Progenitor cell of endocrine pancreas (in vitro differentiated cells): ENCODE data around the gene ENKUR. TPM values are rescaled to one million over a fixed set of nuclear protein-coding genes. Genes with fewer than 3 reads are reported as not detected.
"Not testable (repeated sequence)": the region's sequence is repeated elsewhere in the genome, so short reads cannot be mapped to it uniquely, and the experiment has no call there.

Source experiments
- DNase-seq: peaks from one replicate; pipeline ENCODE4 v3.0.0; 2021; ENCODE audit warnings: low spot score; ENCODE audit not compliant: unreplicated experiment
- H3K27ac Mint-ChIP-seq: 2 replicates; pipeline ENCODE4 v1.8.0; 2021; ENCODE audit warnings: mild to moderate bottlenecking, moderate library complexity, mixed read lengths
- H3K27me3 Mint-ChIP-seq: 2 replicates; pipeline ENCODE4 v1.8.0; 2021; ENCODE audit warnings: mixed read lengths
- H3K36me3 Mint-ChIP-seq: 2 replicates; pipeline ENCODE4 v1.8.0; 2022; ENCODE audit warnings: mixed read lengths; ENCODE audit not compliant: insufficient read depth
- H3K4me1 Mint-ChIP-seq: 2 replicates; pipeline ENCODE4 v1.8.0; 2021; ENCODE audit warnings: low read depth, mixed read lengths
- H3K4me3 Mint-ChIP-seq: 2 replicates; pipeline ENCODE4 v1.8.0; 2021; ENCODE audit warnings: low read depth, mild to moderate bottlenecking, moderate library complexity, mixed read lengths
- H3K9me3 Mint-ChIP-seq: 2 replicates; pipeline ENCODE4 v1.8.0; 2021; ENCODE audit warnings: low read depth, mixed read lengths
- total RNA-seq: library from RNA; stranded (reverse); gene quantifications from 2 replicates; pipeline ENCODE4 v1.2.1, GENCODE V29; 2021
- TF ChIP-seq, protein P1 (sequence below): fragments of 200-600 bp; sonication (generic); IDR thresholded peaks from one replicate; pipeline ENCODE4 v1.5.0; 2021; ENCODE audit warnings: antibody characterized with exemption, mild to moderate bottlenecking; ENCODE audit not compliant: unreplicated experiment

The ENKUR gene
- total RNA-seq, 1 donor from 2014 or later, result 0.46 TPM

DNA sequence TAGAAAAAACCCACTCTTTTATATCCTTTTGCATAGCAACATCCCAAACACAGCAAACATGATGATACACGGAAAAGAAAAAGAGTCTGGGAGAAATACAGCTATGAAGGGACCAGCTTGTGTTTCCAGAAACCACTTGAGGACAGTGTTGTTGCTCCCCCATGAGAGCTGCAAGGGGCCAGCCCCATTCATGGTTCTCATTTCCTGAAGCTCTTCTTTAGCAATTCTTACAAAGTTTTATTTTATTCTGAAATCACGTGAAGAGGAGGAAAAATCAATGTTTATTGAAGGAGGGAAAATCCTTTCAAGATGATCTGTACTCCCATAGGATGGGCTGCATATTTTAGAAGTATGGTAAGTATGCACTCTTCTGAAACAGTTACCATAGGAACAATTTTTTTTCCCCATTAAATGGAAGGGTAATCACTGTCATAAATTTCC is 46.1 kb downstream of the ENKUR start:
- H3K36me3 Mint-ChIP-seq, result no peaks in the 10 kb centered on the region
- no peaks in the 10 kb centered on the region for H3K27me3 Mint-ChIP-seq
- TF ChIP-seq, protein P1, sequence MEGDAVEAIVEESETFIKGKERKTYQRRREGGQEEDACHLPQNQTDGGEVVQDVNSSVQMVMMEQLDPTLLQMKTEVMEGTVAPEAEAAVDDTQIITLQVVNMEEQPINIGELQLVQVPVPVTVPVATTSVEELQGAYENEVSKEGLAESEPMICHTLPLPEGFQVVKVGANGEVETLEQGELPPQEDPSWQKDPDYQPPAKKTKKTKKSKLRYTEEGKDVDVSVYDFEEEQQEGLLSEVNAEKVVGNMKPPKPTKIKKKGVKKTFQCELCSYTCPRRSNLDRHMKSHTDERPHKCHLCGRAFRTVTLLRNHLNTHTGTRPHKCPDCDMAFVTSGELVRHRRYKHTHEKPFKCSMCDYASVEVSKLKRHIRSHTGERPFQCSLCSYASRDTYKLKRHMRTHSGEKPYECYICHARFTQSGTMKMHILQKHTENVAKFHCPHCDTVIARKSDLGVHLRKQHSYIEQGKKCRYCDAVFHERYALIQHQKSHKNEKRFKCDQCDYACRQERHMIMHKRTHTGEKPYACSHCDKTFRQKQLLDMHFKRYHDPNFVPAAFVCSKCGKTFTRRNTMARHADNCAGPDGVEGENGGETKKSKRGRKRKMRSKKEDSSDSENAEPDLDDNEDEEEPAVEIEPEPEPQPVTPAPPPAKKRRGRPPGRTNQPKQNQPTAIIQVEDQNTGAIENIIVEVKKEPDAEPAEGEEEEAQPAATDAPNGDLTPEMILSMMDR, result no peak
- H3K4me3 Mint-ChIP-seq, result no peak overlapping the region
- no peaks in the 10 kb centered on the region for H3K9me3 Mint-ChIP-seq
- DNase-seq, result no peak
- no peak overlapping the region for H3K27ac Mint-ChIP-seq
- no peaks in the 10 kb centered on the region for H3K4me1 Mint-ChIP-seq

DNA sequence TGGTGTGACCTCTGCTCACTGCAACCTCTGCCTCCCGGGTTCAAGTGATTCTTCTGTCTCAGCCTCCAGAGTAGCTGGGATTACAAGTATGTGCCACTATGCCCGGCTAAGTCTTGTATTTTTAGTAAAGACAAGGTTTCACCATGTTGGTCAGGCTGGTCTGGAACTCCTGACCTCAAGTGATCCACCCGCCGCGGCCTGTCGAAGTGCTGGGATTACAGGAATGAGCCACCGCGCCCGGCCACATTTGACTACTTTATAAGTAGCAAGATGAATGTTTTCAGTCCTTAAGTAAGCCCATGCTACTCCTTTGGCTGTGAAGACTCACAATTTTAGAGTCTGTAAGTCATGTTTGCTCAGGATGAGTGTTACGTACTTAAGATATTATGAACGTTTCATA is 47.0 kb downstream of the ENKUR start:
- not testable (repeated sequence) for H3K27me3 Mint-ChIP-seq, DNase-seq, H3K4me1 Mint-ChIP-seq, H3K36me3 Mint-ChIP-seq, H3K4me3 Mint-ChIP-seq, H3K27ac Mint-ChIP-seq, H3K9me3 Mint-ChIP-seq

GRCh38 chr10:24968349-24968748 is 47.6 kb downstream of the ENKUR start:
- H3K9me3 Mint-ChIP-seq, result no peaks in the 10 kb centered on the region
- no peak overlapping the region for H3K27ac Mint-ChIP-seq
- H3K27me3 Mint-ChIP-seq, result no peaks in the 10 kb centered on the region
- TF ChIP-seq, protein P1, result no peak
- no peaks in the 10 kb centered on the region for H3K36me3 Mint-ChIP-seq
- H3K4me3 Mint-ChIP-seq, result no peak overlapping the region
- H3K4me1 Mint-ChIP-seq, result no peaks in the 10 kb centered on the region
- no peak for DNase-seq

DNA sequence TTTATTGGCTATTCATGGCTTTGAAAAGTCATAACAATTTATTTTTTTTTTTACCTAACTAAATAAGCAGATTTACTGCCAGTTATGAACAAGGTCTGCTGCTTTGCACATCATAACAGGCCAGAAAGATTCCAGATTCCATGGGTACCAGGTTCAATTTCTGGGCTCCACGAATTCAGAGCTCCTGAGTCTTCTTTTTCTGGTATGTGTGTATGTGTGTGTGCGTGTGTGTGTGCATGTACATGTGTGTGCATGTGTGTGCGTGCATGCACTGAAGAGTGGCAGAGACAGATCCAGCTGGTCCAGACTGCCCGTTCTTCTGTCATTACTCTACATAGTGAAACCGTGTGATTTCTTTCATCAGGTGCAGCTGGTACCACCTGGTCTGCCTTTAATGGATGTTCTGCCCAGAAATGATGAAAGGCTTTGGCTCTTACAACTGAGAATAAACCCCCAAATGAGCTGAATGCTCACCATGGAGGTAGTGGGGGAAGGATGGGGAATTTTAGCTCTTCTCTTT is 48.9 kb downstream of the ENKUR start:
- Mint-ChIP-seq H3K9me3 (no peaks in the 10 kb centered on the region), H3K27me3 (no peaks in the 10 kb centered on the region), H3K36me3 (no peaks in the 10 kb centered on the region), H3K4me3 (no peak overlapping the region), H3K4me1 (no peaks in the 10 kb centered on the region), H3K27ac (no peak overlapping the region)
- no peak for DNase-seq
- TF ChIP-seq, protein P1, result no peak

DNA sequence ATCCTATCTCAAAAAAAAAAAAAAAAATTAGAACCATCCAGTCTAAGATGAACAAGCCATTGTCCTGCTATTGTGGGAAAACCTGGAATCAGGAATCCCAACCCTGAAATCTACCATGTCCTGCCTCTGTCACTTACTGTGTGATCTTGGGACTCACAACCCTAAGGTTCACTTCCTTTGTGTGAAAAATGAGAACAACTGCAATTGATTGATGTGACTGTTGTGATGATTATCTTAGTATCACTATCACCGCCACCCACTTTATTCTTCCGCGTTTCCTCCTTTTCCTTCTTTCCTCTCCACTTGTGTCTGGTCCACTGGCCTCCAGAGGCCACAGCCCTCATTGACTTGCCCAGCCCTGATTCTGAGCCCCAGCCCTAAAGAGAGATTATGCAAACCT is 50.9 kb downstream of the ENKUR start:
- DNase-seq, result no peak
- H3K4me1 Mint-ChIP-seq, result no peaks in the 10 kb centered on the region
- no peak overlapping the region for H3K4me3 Mint-ChIP-seq
- no peaks in the 10 kb centered on the region for H3K27me3 Mint-ChIP-seq
- H3K9me3 Mint-ChIP-seq, result no peaks in the 10 kb centered on the region
- TF ChIP-seq, protein P1, result no peak
- no peaks in the 10 kb centered on the region for H3K36me3 Mint-ChIP-seq
- H3K27ac Mint-ChIP-seq, result no peak overlapping the region

DNA sequence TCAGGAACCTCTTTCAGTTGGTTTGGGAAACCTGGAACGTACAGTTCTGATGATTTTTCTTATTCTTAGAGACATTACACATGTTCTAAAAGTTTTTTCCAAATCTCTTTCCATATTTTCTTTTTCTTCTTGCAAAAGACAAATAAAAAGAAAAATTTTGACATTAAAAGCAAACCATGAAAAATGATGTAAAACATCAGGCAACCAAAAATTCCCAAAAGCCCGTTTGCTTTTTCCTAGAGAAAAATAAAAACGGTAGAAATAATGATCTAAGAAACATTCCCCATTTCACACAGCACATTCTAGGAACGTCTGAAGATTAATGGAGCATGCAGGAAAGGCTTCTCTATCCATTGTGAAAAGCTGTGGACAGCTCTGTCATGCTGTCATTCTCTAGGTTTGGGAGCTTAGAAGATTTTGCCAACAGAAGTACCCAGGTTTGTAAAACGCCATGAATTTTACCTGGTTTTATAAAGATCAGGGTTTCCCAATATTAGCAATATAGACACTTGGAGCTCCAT is 52.4 kb downstream of the ENKUR start:
- no peaks in the 10 kb centered on the region for H3K36me3 Mint-ChIP-seq
- no peaks in the 10 kb centered on the region for H3K4me1 Mint-ChIP-seq
- H3K4me3 Mint-ChIP-seq, result no peak overlapping the region
- TF ChIP-seq, protein P1, result no peak
- H3K27me3 Mint-ChIP-seq, result no peaks in the 10 kb centered on the region
- no peak for DNase-seq
- no peaks in the 10 kb centered on the region for H3K9me3 Mint-ChIP-seq
- no peak overlapping the region for H3K27ac Mint-ChIP-seq
